IMR-90 (cell line): ENCODE measurements around the gene LILRA6. TPM values are rescaled to one million over a fixed set of nuclear protein-coding genes. Genes with fewer than 3 reads are reported as not detected.

Experiments used
- ATAC-seq: fragments of 200-7000 bp; cut with Tn5 transposase; 2 replicates; pipeline ENCODE4 v1.9.1; 2020; ENCODE audit warnings: low read depth, mild to moderate bottlenecking, moderate library complexity
- BruUV-seq: library from RNA; stranded (reverse); fragments of 400-500 nt; replicated peaks from 2 replicates; lab custom pipeline; 2021; lab: Mats Ljungman, UMichigan
- CTCF ChIA-PET: fragments of 300-600 bp; formaldehyde crosslinking; extraction: SDS; loops from one replicate; lab custom pipeline; 2021; ENCODE audit warnings: antibody characterized with exemption; lab: Yijun Ruan, JAX
- POLR2A ChIA-PET: fragments of 300-600 bp; sonication (Branson Sonifier 250); formaldehyde crosslinking; loops from one replicate; lab custom pipeline; 2022; ENCODE audit warnings: antibody characterized with exemption; ENCODE audit not compliant: unreplicated experiment; lab: Charles Lee
- DNase-seq: peaks from one replicate; pipeline ENCODE4 v3.0.0; 2013
- H2AFZ ChIP-seq: replicated peaks from 2 replicates; pipeline ENCODE3; 2013; ENCODE audit warnings: low read length, mild to moderate bottlenecking; ENCODE audit not compliant: poor library complexity
- H2AK5ac ChIP-seq: 2 replicates; pipeline ENCODE4 v1.6.1; 2013; ENCODE audit warnings: low read depth, low read length, inconsistent platforms
- H2AK9ac ChIP-seq: replicated peaks from 2 replicates; pipeline ENCODE3; 2013; ENCODE audit warnings: mild to moderate bottlenecking, low read depth, low read length, moderate library complexity; ENCODE audit not compliant: poor library complexity
- H2BK120ac ChIP-seq: 2 replicates; pipeline ENCODE4 v1.6.1; 2013; ENCODE audit warnings: low read depth, low read length, inconsistent platforms
- H2BK15ac ChIP-seq: 3 replicates; pipeline ENCODE4 v1.6.1; 2013; ENCODE audit warnings: low read depth, low read length, inconsistent platforms
- H2BK20ac ChIP-seq: 2 replicates; pipeline ENCODE4 v1.6.1; 2013; ENCODE audit warnings: low read depth, mild to moderate bottlenecking, inconsistent platforms, low read length, moderate library complexity
- H2BK5ac ChIP-seq: 2 replicates; pipeline ENCODE4 v1.6.1; 2013; ENCODE audit warnings: mild to moderate bottlenecking, low read depth, low read length, inconsistent platforms; ENCODE audit not compliant: poor library complexity, severe bottlenecking
- H3K14ac ChIP-seq: replicated peaks from 2 replicates; pipeline ENCODE4 v1.6.1; 2013; ENCODE audit warnings: low read depth, low read length, inconsistent platforms
- H3K18ac ChIP-seq: 2 replicates; pipeline ENCODE4 v1.6.1; 2013; ENCODE audit warnings: low read depth, low read length, control low read depth
- H3K23ac ChIP-seq: 2 replicates; pipeline ENCODE4 v1.6.1; 2013; ENCODE audit warnings: low read depth, low read length, inconsistent platforms
- H3K27ac ChIP-seq: 2 replicates; pipeline ENCODE4 v1.5.1; 2013; ENCODE audit warnings: mild to moderate bottlenecking, control low read depth, low read length; ENCODE audit not compliant: insufficient read depth
- H3K27me3 ChIP-seq: 2 replicates; pipeline ENCODE4 v1.6.1; 2013; ENCODE audit warnings: low read length; ENCODE audit not compliant: control insufficient read depth, insufficient read depth
- H3K36me3 ChIP-seq: 2 replicates; pipeline ENCODE4 v1.6.1; 2013; ENCODE audit warnings: low read length, mixed read lengths; ENCODE audit not compliant: control insufficient read depth, insufficient read depth
- H3K4ac ChIP-seq: 2 replicates; pipeline ENCODE4 v1.6.1; 2013; ENCODE audit warnings: low read depth, low read length, inconsistent platforms
- H3K4me1 ChIP-seq: 2 replicates; pipeline ENCODE4 v1.6.1; 2013; ENCODE audit warnings: low read length, mixed read lengths; ENCODE audit not compliant: control insufficient read depth, insufficient read depth
- H3K4me2 ChIP-seq: 2 replicates; pipeline ENCODE4 v1.6.1; 2013; ENCODE audit warnings: low read depth, mild to moderate bottlenecking, control low read depth, low read length, moderate library complexity
- H3K4me3 ChIP-seq: 2 replicates; pipeline ENCODE4 v1.5.1; 2013; ENCODE audit warnings: low read depth, mild to moderate bottlenecking, control low read depth, low read length, moderate library complexity; ENCODE audit not compliant: insufficient read depth
- H3K56ac ChIP-seq: 2 replicates; pipeline ENCODE4 v1.6.1; 2013; ENCODE audit warnings: low read length, inconsistent platforms; ENCODE audit not compliant: insufficient read depth; ENCODE audit errors: extremely low read depth
- H3K79me1 ChIP-seq, 2 experiments: 2 replicates each; pipeline ENCODE4 v1.6.1; 2013; ENCODE audit warnings: low read length in 2 of 2, inconsistent platforms in 1 of 2, low read depth in 1 of 2
- H3K9ac ChIP-seq: 2 replicates; pipeline ENCODE4 v1.6.1; 2013; ENCODE audit warnings: low read depth, low read length, control low read depth
- H3K9me1 ChIP-seq: 2 replicates; pipeline ENCODE4 v1.6.1; 2013; ENCODE audit warnings: low read length, inconsistent platforms; ENCODE audit not compliant: insufficient read depth
- H3K9me3 ChIP-seq: 2 replicates; pipeline ENCODE4 v1.6.1; 2013; ENCODE audit warnings: low read length; ENCODE audit not compliant: control insufficient read depth, insufficient read depth
- H4K20me1 ChIP-seq: 2 replicates; pipeline ENCODE4 v1.6.1; 2013; ENCODE audit warnings: low read length, inconsistent platforms; ENCODE audit not compliant: insufficient read depth
- H4K5ac ChIP-seq: 2 replicates; pipeline ENCODE4 v1.6.1; 2013; ENCODE audit warnings: mild to moderate bottlenecking, low read depth, low read length, control low read depth
- H4K8ac ChIP-seq, 2 experiments: 2 replicates each; pipeline ENCODE4 v1.6.1; 2013; ENCODE audit warnings: low read depth in 2 of 2, low read length in 2 of 2, control low read depth in 1 of 2, inconsistent platforms in 1 of 2
- H4K91ac ChIP-seq: 2 replicates; pipeline ENCODE4 v1.6.1; 2013; ENCODE audit warnings: low read depth, low read length, inconsistent platforms; ENCODE audit not compliant: insufficient read depth
- MAZ ChIP-seq: IDR thresholded peaks from 2 replicates; pipeline ENCODE4 v1.6.1; 2012; ENCODE audit warnings: low read depth, mild to moderate bottlenecking, low read length, improper control_type of control experiment, moderate library complexity, borderline replicate concordance
- RFX5 ChIP-seq: IDR thresholded peaks from 2 replicates; pipeline ENCODE4 v1.8.0; 2012; ENCODE audit warnings: low read depth, mild to moderate bottlenecking, low read length, moderate library complexity
- WGBS, 2 experiments: methylation state at CpG; one replicate each; pipeline versions ENCODE4 v1.1.5 to v1.1.7; 2013; ENCODE audit warnings: missing lambda C conversion rate in 2 of 2; ENCODE audit not compliant: insufficient read length in 1 of 2; ENCODE audit errors: extremely low coverage in 2 of 2; 5-methylcytosine and 5-hydroxymethylcytosine counted together
- dilution Hi-C: fragments of 300-500 bp; cut with HindIII; formaldehyde crosslinking; loops from one replicate; pipeline ENCODE4 v1.14.3; 2018; ENCODE audit warnings: low sequenced_read_pairs; ENCODE audit not compliant: unreplicated experiment
- in situ Hi-C: fragments of 300-500 bp; cut with MboI; formaldehyde crosslinking; loops from 3 replicates; pipeline ENCODE4 v1.14.3; 2019; ENCODE audit warnings: low sequenced_read_pairs, inconsistent platforms, mixed read lengths
- intact Hi-C: fragments of 100-400 bp; cut with micrococcal nuclease; formaldehyde crosslinking; loops from 2 replicates; pipeline ENCODE4 v1.10.0; 2022
- polyA plus RNA-seq, 3 experiments: library from polyadenylated mRNA; depleted of rRNA; stranded (reverse); fragments of >200 nt; gene quantifications; 2 replicates each; pipeline ENCODE4 v1.2.3, GENCODE V29; 2012; ENCODE audit warnings: low replicate concordance in 1 of 3
- total RNA-seq: library from RNA; depleted of rRNA; stranded (reverse); fragments of >200 nt; gene quantifications from 2 replicates; pipeline ENCODE4 v1.2.3, GENCODE V29; 2012

The LILRA6 gene
- total and polyA plus RNA-seq, 2 of the 4 experiments (the other 2 are of a cell fraction): not detected

GRCh38 chr19:54208784-54209057 lies 33.9 kb downstream of the LILRA6 start:
- WGBS, 2 experiments: 73% methylated on average over 2 of the region's 8 CpGs; no CpG with 5 or more reads in 1 of the 2 experiments
- DNase-seq (no peak), ATAC-seq (no peak)
- peaks cover 75% of the 10 kb centered on the region for H4K20me1 ChIP-seq
- H2AK9ac ChIP-seq: no peak overlapping the region
- H3K27ac ChIP-seq: peak overlapping the region; percentile 48; the same call in 1 of the 2 replicates
- no peak overlapping the region for H4K8ac ChIP-seq
- H3K23ac ChIP-seq: no peak overlapping the region
- no peak overlapping the region for H2BK20ac ChIP-seq
- H4K91ac ChIP-seq: no peak overlapping the region
- no peaks in the 10 kb centered on the region for H3K9me3 ChIP-seq
- no peak overlapping the region for H2BK120ac ChIP-seq
- H3K14ac ChIP-seq: no peak overlapping the region
- H3K36me3 ChIP-seq: peaks cover 39% of the 10 kb centered on the region
- no peak overlapping the region for H3K9ac ChIP-seq
- H3K4ac ChIP-seq: no peak overlapping the region
- no peak for TF ChIP-seq RFX5
- no peak for TF ChIP-seq MAZ
- no peak overlapping the region for H4K5ac ChIP-seq
- peaks cover 30% of the 10 kb centered on the region for H3K4me1 ChIP-seq
- intact Hi-C loops (no loop called here), in situ Hi-C loops (loop anchor here (10.0 kb wide), 1 partner anchor 246 kb away; no protein-coding TSS in a partner anchor), dilution Hi-C loops (no loop called here)
- peaks cover 27% of the 10 kb centered on the region for H3K9me1 ChIP-seq
- H2AK5ac ChIP-seq: no peak overlapping the region; the same call in 1 of the 2 replicates
- no peak overlapping the region; the same call in 1 of the 2 replicates for H3K18ac ChIP-seq
- H3K27me3 ChIP-seq: no peaks in the 10 kb centered on the region
- H3K56ac ChIP-seq: no peak overlapping the region
- peak overlapping the region; percentile 12 for H2BK5ac ChIP-seq
- H3K4me2 ChIP-seq: no peak overlapping the region
- no peak overlapping the region for H2AFZ ChIP-seq
- H2BK15ac ChIP-seq: no peak overlapping the region
- ChIA-PET POLR2A (interaction anchor here (1.5 kb wide), 1 partner anchor 19 kb away, joined by 6 read pairs; the partner anchor contains the start of gene MBOAT7), CTCF (no interaction called here)
- H3K79me1 ChIP-seq: peaks cover 6 to 68% of the 10 kb centered on the region in 2 experiments
- BruUV-seq: no TSS peak
- H3K4me3 ChIP-seq: no peak overlapping the region
